Left ventricle myocardium inferior (tissue), 1 donor: Measurements from ENCODE around the gene KCNH8. TPM values are rescaled to one million over a fixed set of nuclear protein-coding genes. Genes with fewer than 3 reads are reported as not detected.

Source experiments
- DNase-seq: peaks from one replicate; pipeline ENCODE4 v3.0.0-alpha.2; 2020
- H3K27ac ChIP-seq: fragments of 200-600 bp; replicated peaks from 2 replicates; pipeline ENCODE4 v1.8.0; 2021
- H3K27me3 ChIP-seq: fragments of 200-600 bp; 2 replicates; pipeline ENCODE4 v1.8.0; 2021; ENCODE audit warnings: low read depth
- H3K36me3 ChIP-seq: fragments of 200-600 bp; 2 replicates; pipeline ENCODE4 v1.8.0; 2021
- H3K4me1 ChIP-seq: fragments of 200-600 bp; 2 replicates; pipeline ENCODE4 v1.8.0; 2021
- H3K4me3 ChIP-seq: fragments of 200-600 bp; 2 replicates; pipeline ENCODE4 v1.8.0; 2021; ENCODE audit warnings: mild to moderate bottlenecking, moderate library complexity
- H3K9me3 ChIP-seq: fragments of 200-600 bp; replicated peaks from 2 replicates; pipeline ENCODE4 v1.8.0; 2021
- CTCF ChIP-seq: fragments of 200-600 bp; IDR thresholded peaks from 2 replicates; pipeline ENCODE4 v1.8.0; 2021; ENCODE audit warnings: antibody characterized with exemption, mild to moderate bottlenecking, borderline replicate concordance
- intact Hi-C: fragments of 100-400 bp; cut with micrococcal nuclease; formaldehyde crosslinking; loops from one replicate; pipeline ENCODE4 v1.11.0; 2022
- total RNA-seq: library from RNA; stranded (reverse); fragmentation: NEBNext Ultra II Directional; extraction: Animal tissue kit (Norgen Biotek cat#: 25700); gene quantifications from one replicate; pipeline ENCODE4 v1.2.1, GENCODE V29; 2021
- donor health status: DM: no; HTN: yes; CAD: no; lungs with severe emphysema.

The KCNH8 gene
- total RNA-seq, 1 donor from 2014 or later: 0.05 TPM

DNA sequence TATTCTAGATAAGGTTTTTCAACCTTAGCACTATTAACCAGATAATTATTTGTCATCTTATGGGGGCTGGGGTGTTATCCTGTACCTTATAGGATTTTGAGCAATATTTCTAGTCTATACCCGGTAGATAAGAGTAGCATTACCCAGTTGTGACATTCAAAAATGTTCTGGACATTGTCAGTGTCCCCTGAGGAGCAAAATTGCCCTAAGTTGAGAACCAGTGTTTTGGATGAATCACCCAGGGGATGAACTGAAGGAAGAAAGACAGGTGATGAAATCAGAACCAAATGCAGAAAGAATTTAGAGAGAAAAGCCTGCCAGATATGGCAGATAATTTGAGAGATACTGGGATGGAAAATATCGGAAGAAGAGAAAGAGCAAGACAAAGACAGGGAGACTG is 58.2 kb downstream of the KCNH8 start:
- Histone ChIP-seq H3K36me3 (no peaks in the 10 kb centered on the region), H3K4me3 (no peak overlapping the region), H3K9me3 (no peaks in the 10 kb centered on the region), H3K4me1 (no peaks in the 10 kb centered on the region), H3K27me3 (no peaks in the 10 kb centered on the region), H3K27ac (no peak overlapping the region)
- DNase-seq: no peak
- intact Hi-C loops: no loop called here
- TF ChIP-seq CTCF: no peak

- DNase-seq: no peak
- intact Hi-C loops: no loop called here
These were observed 65.4 kb downstream of the KCNH8 start for GRCh38 chr3:19213603-19214220.

GRCh38 chr3:19215427-19215826 is 67.1 kb downstream of the KCNH8 start:
- DNase-seq: no peak
- peaks cover 8% of the 10 kb centered on the region for H3K4me1 ChIP-seq
- H3K4me3 ChIP-seq: no peak overlapping the region
- H3K27ac ChIP-seq: no peak overlapping the region
- intact Hi-C loops: no loop called here
- TF ChIP-seq CTCF: no peak
- no peaks in the 10 kb centered on the region for H3K9me3 ChIP-seq
- H3K27me3 ChIP-seq: no peaks in the 10 kb centered on the region
- no peaks in the 10 kb centered on the region for H3K36me3 ChIP-seq

More at GRCh38 chr3:19213603-19214220, 65.4 kb downstream of the KCNH8 start:
- Histone ChIP-seq H3K9me3 (no peaks in the 10 kb centered on the region), H3K27me3 (no peaks in the 10 kb centered on the region), H3K36me3 (no peaks in the 10 kb centered on the region), H3K4me3 (no peak overlapping the region), H3K4me1 (peaks cover 8% of the 10 kb centered on the region), H3K27ac (no peak overlapping the region)
- TF ChIP-seq CTCF: no peak

DNA sequence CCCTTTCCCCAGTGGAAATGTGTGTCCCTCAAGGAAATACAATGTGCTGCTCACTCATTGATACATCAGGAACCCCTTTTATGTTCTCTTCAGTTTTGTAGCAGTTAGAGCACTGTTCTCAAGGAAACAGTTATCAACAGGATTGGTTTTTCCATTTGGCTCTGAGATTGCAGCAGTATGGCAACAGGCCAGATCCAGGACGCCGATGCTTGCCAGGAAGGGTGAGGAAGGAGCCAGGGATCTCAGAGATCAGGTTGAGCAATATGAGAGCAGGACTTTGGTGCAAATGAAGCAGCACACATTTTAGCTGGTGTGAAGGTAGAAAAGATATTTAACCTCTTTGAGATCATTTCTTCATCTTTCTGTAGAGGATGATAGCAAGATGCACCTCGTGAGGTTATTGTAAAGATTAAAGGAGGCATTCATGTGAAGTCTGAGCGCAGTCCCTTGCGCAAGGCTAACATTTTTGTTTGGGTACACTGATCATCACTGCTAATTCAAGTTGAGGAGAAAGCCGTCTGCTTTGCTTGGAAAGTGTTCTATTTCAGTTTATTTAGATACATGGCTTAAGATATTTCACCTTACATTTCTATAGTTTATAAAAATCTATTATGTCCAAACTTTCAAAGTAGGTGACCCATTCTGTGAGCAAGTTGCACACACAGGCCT is 68.5 kb downstream of the KCNH8 start:
- DNase-seq: peak; percentile 19
- H3K36me3 ChIP-seq: no peaks in the 10 kb centered on the region
- no peak overlapping the region for H3K27ac ChIP-seq
- intact Hi-C loops: no loop called here
- TF ChIP-seq CTCF: no peak
- H3K27me3 ChIP-seq: no peaks in the 10 kb centered on the region
- H3K9me3 ChIP-seq: no peaks in the 10 kb centered on the region
- H3K4me1 ChIP-seq: peaks cover 8% of the 10 kb centered on the region
- H3K4me3 ChIP-seq: no peak overlapping the region

DNA sequence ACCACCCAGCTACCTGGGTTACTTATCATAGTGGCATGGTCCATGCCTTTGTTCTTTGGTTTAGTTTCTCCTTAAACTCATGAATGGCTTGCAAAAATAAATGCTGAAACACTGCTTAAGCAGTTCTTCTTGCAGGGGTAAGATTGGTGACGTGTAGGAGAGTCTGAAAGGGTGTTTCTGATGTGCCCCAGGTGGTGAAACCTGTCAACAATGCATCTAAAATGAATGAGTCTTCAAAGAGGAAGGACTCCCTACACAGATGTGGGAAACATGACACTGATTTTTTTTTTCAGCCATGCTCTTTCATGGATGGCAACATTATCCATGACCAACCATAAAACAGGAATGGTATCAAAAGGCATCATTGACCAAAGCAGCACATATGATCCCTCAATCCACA is 72.0 kb downstream of the KCNH8 start:
- intact Hi-C loops: no loop called here
- no peak overlapping the region for H3K27ac ChIP-seq
- no peaks in the 10 kb centered on the region for H3K27me3 ChIP-seq
- H3K4me1 ChIP-seq: peaks cover 8% of the 10 kb centered on the region
- H3K9me3 ChIP-seq: no peaks in the 10 kb centered on the region
- no peak for DNase-seq
- no peak for TF ChIP-seq CTCF
- no peak overlapping the region for H3K4me3 ChIP-seq
- H3K36me3 ChIP-seq: no peaks in the 10 kb centered on the region
